PC-3 (cell line): ENCODE results near the gene MSI2. TPM values are rescaled to one million over a fixed set of nuclear protein-coding genes. Genes with fewer than 3 reads are reported as not detected.

Experiments used
- ATAC-seq: fragments of 200-7000 bp; cut with Tn5 transposase; 2 replicates; pipeline ENCODE4 v1.9.1; 2020; ENCODE audit warnings: mild to moderate bottlenecking, moderate library complexity
- BruUV-seq: library from RNA; stranded (reverse); fragments of 400-500 nt; replicated peaks from 2 replicates; lab custom pipeline; 2021; lab: Mats Ljungman, UMichigan
- CTCF ChIA-PET: fragments of 300-600 bp; sonication (Branson Sonifier 250); formaldehyde crosslinking; loops from one replicate; lab custom pipeline; 2022; ENCODE audit warnings: antibody characterized with exemption; lab: Charles Lee
- POLR2A ChIA-PET: fragments of 300-600 bp; sonication (Branson Sonifier 250); formaldehyde crosslinking; loops from one replicate; lab custom pipeline; 2022; ENCODE audit warnings: antibody characterized with exemption; ENCODE audit not compliant: unreplicated experiment; lab: Charles Lee
- DNase-seq: peaks from one replicate; pipeline ENCODE4 v3.0.0-alpha.2; 2015
- H2AFZ ChIP-seq: fragments of 300-600 bp; sonication (generic); 2 replicates; pipeline ENCODE4 v1.6.0; 2016; ENCODE audit warnings: antibody characterized with exemption, low read length
- H3F3A ChIP-seq: fragments of 300-600 bp; sonication (generic); one replicate; pipeline ENCODE4 v1.6.0; 2017; ENCODE audit warnings: antibody characterized with exemption, low read length, control low read depth, mild to moderate bottlenecking; ENCODE audit not compliant: unreplicated experiment
- H3K27ac ChIP-seq: fragments of 300-600 bp; sonication (generic); 2 replicates; pipeline ENCODE4 v1.5.1; 2016; ENCODE audit warnings: mild to moderate bottlenecking, low read length
- H3K27me3 ChIP-seq: fragments of 300-600 bp; sonication (generic); 2 replicates; pipeline ENCODE4 v1.6.1; 2016; ENCODE audit warnings: low read length, mixed read lengths
- H3K36me3 ChIP-seq: fragments of 300-600 bp; sonication (generic); 2 replicates; pipeline ENCODE4 v1.6.1; 2016; ENCODE audit warnings: low read depth, mixed run types, low read length, mixed read lengths
- H3K4me1 ChIP-seq: fragments of 300-600 bp; sonication (generic); 2 replicates; pipeline ENCODE4 v1.5.1; 2016; ENCODE audit warnings: low read length; ENCODE audit not compliant: insufficient read depth
- H3K4me2 ChIP-seq: fragments of 300-600 bp; sonication (generic); 2 replicates; pipeline ENCODE4 v1.6.0; 2016; ENCODE audit warnings: low read length
- H3K4me3 ChIP-seq: fragments of 300-600 bp; sonication (generic); 2 replicates; pipeline ENCODE4 v1.5.1; 2016; ENCODE audit warnings: mild to moderate bottlenecking, low read length, mixed read lengths
- H3K79me2 ChIP-seq: fragments of 300-600 bp; sonication (generic); 2 replicates; pipeline ENCODE4 v1.6.1; 2017; ENCODE audit warnings: low read length, mixed read lengths
- H3K9ac ChIP-seq: fragments of 300-600 bp; sonication (generic); 2 replicates; pipeline ENCODE4 v1.6.0; 2016; ENCODE audit warnings: mild to moderate bottlenecking, low read length
- H3K9me2 ChIP-seq: fragments of 300-600 bp; sonication (generic); replicated peaks from 2 replicates; pipeline ENCODE4 v1.6.1; 2016; ENCODE audit warnings: mixed run types, low read length, mixed read lengths
- H3K9me3 ChIP-seq: fragments of 300-600 bp; sonication (generic); 2 replicates; pipeline ENCODE4 v1.6.1; 2016; ENCODE audit warnings: low read length, mixed read lengths
- H4K20me1 ChIP-seq: fragments of 300-600 bp; sonication (generic); 2 replicates; pipeline ENCODE4 v1.6.1; 2016; ENCODE audit warnings: low read length, mixed read lengths
- CTCF ChIP-seq: fragments of 300-600 bp; sonication (generic); conservative IDR thresholded peaks from 2 replicates; pipeline ENCODE4 v1.5.1; 2017; ENCODE audit warnings: antibody characterized with exemption, low read depth, mild to moderate bottlenecking, low read length
- EZH2 ChIP-seq: fragments of 300-600 bp; sonication (generic); IDR thresholded peaks from one replicate; pipeline ENCODE4 v1.6.1; 2017; ENCODE audit warnings: antibody characterized with exemption, mild to moderate bottlenecking, low read length; ENCODE audit not compliant: unreplicated experiment
- EZH2phosphoT487 ChIP-seq: fragments of 300-600 bp; sonication (generic); IDR thresholded peaks from 2 replicates; pipeline ENCODE4 v1.6.1; 2018; ENCODE audit warnings: mild to moderate bottlenecking, antibody characterized with exemption, low read length, borderline replicate concordance
- intact Hi-C: fragments of 100-400 bp; cut with micrococcal nuclease; formaldehyde crosslinking; loops from 2 replicates; pipeline ENCODE4 v1.9.0; 2023
- total RNA-seq: library from RNA; depleted of rRNA; stranded (reverse); fragments of >200 nt; gene quantifications from 2 replicates; pipeline ENCODE4 v1.2.3, GENCODE V29; 2014

MSI2 gene
- total RNA-seq, 1 experiment from 2014 or later = 54.7 TPM

- H3K4me2 ChIP-seq = no peak overlapping the region
- BruUV-seq = no TSS peak
- no peak overlapping the region for H3K9ac ChIP-seq
- no peak overlapping the region for H2AFZ ChIP-seq
- ChIA-PET CTCF (no interaction called here), POLR2A (no interaction called here)
- ATAC-seq (no peak), DNase-seq (no peak)
- no peaks in the 10 kb centered on the region for H3K4me1 ChIP-seq
- H4K20me1 ChIP-seq = no peaks in the 10 kb centered on the region
- no peaks in the 10 kb centered on the region for H3F3A ChIP-seq
- intact Hi-C loops = no loop called here
- no peaks in the 10 kb centered on the region for H3K79me2 ChIP-seq
- H3K27ac ChIP-seq = no peak overlapping the region
- no peaks in the 10 kb centered on the region for H3K9me3 ChIP-seq
- no peak overlapping the region for H3K4me3 ChIP-seq
- H3K27me3 ChIP-seq = no peaks in the 10 kb centered on the region
- H3K9me2 ChIP-seq = no peaks in the 10 kb centered on the region
- no peaks in the 10 kb centered on the region for H3K36me3 ChIP-seq
- no peak for TF ChIP-seq EZH2
Observed at GRCh38 chr17:57493625-57494024, 237.3 kb downstream of the MSI2 start.

- Histone ChIP-seq H3K9me3 (no peaks in the 10 kb centered on the region), H3K4me2 (no peak overlapping the region), H3K4me3 (no peak overlapping the region), H3K27ac (no peak overlapping the region), H2AFZ (no peak overlapping the region), H3K9me2 (no peaks in the 10 kb centered on the region), H3K9ac (no peak overlapping the region), H3K36me3 (no peaks in the 10 kb centered on the region), H3K79me2 (no peaks in the 10 kb centered on the region), H3K4me1 (no peaks in the 10 kb centered on the region), H4K20me1 (no peaks in the 10 kb centered on the region), H3F3A (no peaks in the 10 kb centered on the region), H3K27me3 (no peaks in the 10 kb centered on the region)
- DNase-seq (no peak), ATAC-seq (no peak)
- TF ChIP-seq EZH2 (no peak), EZH2phosphoT487 (no peak), CTCF (no peak)
- no TSS peak for BruUV-seq
- POLR2A ChIA-PET = no interaction called here
- intact Hi-C loops = no loop called here
- CTCF ChIA-PET = no interaction called here
Observed at GRCh38 chr17:57494443-57494842, 238.1 kb downstream of the MSI2 start.

- intact Hi-C loops = no loop called here
Observed at GRCh38 chr17:57495771-57496170, 239.4 kb downstream of the MSI2 start.

More at GRCh38 chr17:57495771-57496170, 239.4 kb downstream of the MSI2 start:
- Histone ChIP-seq H3K36me3 (no peaks in the 10 kb centered on the region), H2AFZ (no peak overlapping the region), H3K27ac (no peak overlapping the region), H3K27me3 (no peaks in the 10 kb centered on the region), H3K79me2 (no peaks in the 10 kb centered on the region), H3F3A (no peaks in the 10 kb centered on the region), H3K4me1 (no peaks in the 10 kb centered on the region), H3K4me2 (no peak overlapping the region), H4K20me1 (no peaks in the 10 kb centered on the region), H3K4me3 (no peak overlapping the region), H3K9me2 (no peaks in the 10 kb centered on the region), H3K9ac (no peak overlapping the region), H3K9me3 (no peaks in the 10 kb centered on the region)
- no TSS peak for BruUV-seq
- ChIA-PET CTCF (no interaction called here), POLR2A (no interaction called here)
- no peak for TF ChIP-seq CTCF
- no peak for TF ChIP-seq EZH2
- TF ChIP-seq EZH2phosphoT487 = no peak
- ATAC-seq (no peak), DNase-seq (no peak)
